Esophagus squamous epithelium (tissue), 5 donors: ENCODE data around the gene PAPPA. TPM values are rescaled to one million over a fixed set of nuclear protein-coding genes. Genes with fewer than 3 reads are reported as not detected.

Source experiments
- DNase-seq: peaks from one replicate; lab custom pipeline; 2025; lab: John Stamatoyannopoulos, UW
- H3K27ac ChIP-seq, 4 donors: fragments of 200-600 bp; sonication (generic); one replicate each; pipeline ENCODE4 v1.5.1; 2016 to 2019; ENCODE audit warnings: mild to moderate bottlenecking in 1 of 4
- H3K27me3 ChIP-seq, 4 donors: fragments of 200-600 bp; sonication (generic); 1 replicate in 3 of 4; 2 replicates in 1 of 4; pipeline versions ENCODE4 v1.5.1 to v1.6.0; 2017 to 2021; ENCODE audit warnings: antibody characterized with exemption in 1 of 4
- H3K36me3 ChIP-seq, 3 donors: fragments of 200-600 bp; sonication (generic); one replicate each; pipeline ENCODE4 v1.5.1; 2016 to 2019
- H3K4me1 ChIP-seq, 3 donors: fragments of 200-600 bp; sonication (generic); one replicate each; pipeline ENCODE4 v1.5.1; 2017 to 2019
- H3K4me3 ChIP-seq, 4 donors: fragments of 200-600 bp; sonication (generic); 1 replicate in 3 of 4; 2 replicates in 1 of 4; pipeline ENCODE4 v1.5.1; 2016 to 2019; ENCODE audit warnings: mild to moderate bottlenecking in 2 of 4, moderate library complexity in 1 of 4
- H3K9me3 ChIP-seq, 3 donors: fragments of 200-600 bp; sonication (generic); one replicate each; pipeline ENCODE4 v1.5.1; 2016 to 2019
- POLR2A ChIP-seq, 4 donors: fragments of 450-650 bp; IDR thresholded peaks; one replicate each; pipeline ENCODE4 v1.6.1; 2017; ENCODE audit warnings: antibody characterized with exemption in 4 of 4, mild to moderate bottlenecking in 4 of 4, moderate library complexity in 3 of 4
- WGBS, 2 donors: methylation state at CpG; one replicate each; pipeline ENCODE4 v1.1.5; 2018; 5-methylcytosine and 5-hydroxymethylcytosine counted together
- intact Hi-C: fragments of 100-400 bp; cut with DNase I; formaldehyde crosslinking; loops from one replicate; pipeline ENCODE4 v1.15.0; 2022
- total RNA-seq, 4 donors: library from RNA; depleted of rRNA; stranded (reverse); fragments of >200 nt; gene quantifications; one replicate each; pipeline ENCODE4 v1.1.0, GENCODE V29; 2016
- TF ChIP-seq, protein P1 (sequence below), 6 experiments: fragments of 450-650 bp in 4 of 6; fragments of 200-600 bp in 2 of 6; sonication (generic) in 2 of 6; IDR thresholded peaks; one replicate each; pipeline ENCODE4 v1.5.1; 2016 to 2019; ENCODE audit warnings: antibody characterized with exemption in 6 of 6, mild to moderate bottlenecking in 4 of 6, moderate library complexity in 4 of 6
- donor health status: DM: yes; HTN: yes; CAD: no.

The PAPPA gene
- total RNA-seq, 4 donors from 2014 or later = 8.3 to 13.7 (median 11.4) TPM

DNA sequence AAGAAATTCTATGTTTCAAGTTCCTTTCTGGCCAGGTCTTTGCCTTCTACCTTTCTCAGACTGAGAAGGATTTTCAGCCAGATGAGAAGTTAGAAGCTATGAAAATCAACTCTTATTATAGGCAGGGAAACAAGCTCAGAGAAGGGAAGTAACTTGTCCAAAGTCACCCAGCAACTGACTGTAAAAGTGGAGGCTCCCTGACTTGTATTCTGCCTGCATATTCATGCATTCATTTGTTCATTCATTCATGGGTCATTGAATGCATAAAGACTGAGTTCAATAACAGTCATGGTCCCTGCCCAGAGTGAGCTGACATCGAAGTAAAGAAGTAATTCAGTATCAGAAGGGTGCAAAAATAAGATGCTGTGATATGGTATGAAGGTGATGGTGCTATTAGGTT, 239.6 kb downstream of the PAPPA start:
- H3K4me1 ChIP-seq = peaks cover 4 to 30% (median 6%) of the 10 kb centered on the region in 3 donors
- DNase-seq = no peak
- no peaks in the 10 kb centered on the region for H3K27me3 ChIP-seq
- peaks cover 0 to 39% (median 0%) of the 10 kb centered on the region in 3 donors for H3K36me3 ChIP-seq
- H3K27ac ChIP-seq = peak overlapping the region in 1 of 4 donors; percentile 23
- no peaks in the 10 kb centered on the region for H3K9me3 ChIP-seq
- no peak for TF ChIP-seq POLR2A (IDR thresholded peaks at IDR 0.05)
- TF ChIP-seq, protein P1, sequence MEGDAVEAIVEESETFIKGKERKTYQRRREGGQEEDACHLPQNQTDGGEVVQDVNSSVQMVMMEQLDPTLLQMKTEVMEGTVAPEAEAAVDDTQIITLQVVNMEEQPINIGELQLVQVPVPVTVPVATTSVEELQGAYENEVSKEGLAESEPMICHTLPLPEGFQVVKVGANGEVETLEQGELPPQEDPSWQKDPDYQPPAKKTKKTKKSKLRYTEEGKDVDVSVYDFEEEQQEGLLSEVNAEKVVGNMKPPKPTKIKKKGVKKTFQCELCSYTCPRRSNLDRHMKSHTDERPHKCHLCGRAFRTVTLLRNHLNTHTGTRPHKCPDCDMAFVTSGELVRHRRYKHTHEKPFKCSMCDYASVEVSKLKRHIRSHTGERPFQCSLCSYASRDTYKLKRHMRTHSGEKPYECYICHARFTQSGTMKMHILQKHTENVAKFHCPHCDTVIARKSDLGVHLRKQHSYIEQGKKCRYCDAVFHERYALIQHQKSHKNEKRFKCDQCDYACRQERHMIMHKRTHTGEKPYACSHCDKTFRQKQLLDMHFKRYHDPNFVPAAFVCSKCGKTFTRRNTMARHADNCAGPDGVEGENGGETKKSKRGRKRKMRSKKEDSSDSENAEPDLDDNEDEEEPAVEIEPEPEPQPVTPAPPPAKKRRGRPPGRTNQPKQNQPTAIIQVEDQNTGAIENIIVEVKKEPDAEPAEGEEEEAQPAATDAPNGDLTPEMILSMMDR (IDR thresholded peaks at IDR 0.05) = no peak
- WGBS, 2 donors = 70 to 73% methylated on average over 1 of the region's 1 CpG
- no peak overlapping the region for H3K4me3 ChIP-seq
- intact Hi-C loops = no loop called here

DNA sequence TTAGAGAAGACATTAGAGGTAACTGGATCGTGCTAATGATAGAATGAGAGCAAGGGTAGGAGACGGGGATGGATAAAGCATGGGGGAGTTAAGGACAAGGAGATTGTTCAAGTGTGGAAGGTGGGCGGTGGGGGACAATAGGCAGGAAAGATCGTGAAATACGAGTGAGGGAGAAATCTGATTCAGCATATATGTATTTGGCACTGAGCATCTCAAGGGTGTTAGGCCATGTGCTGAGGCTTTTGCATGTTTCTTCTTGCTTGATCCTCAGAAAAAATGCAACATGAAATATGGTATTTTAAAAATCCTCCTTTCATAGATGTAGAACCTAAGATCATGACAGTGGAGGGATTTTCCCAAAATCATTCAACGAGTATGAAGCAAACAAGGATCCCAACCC, 240.5 kb downstream of the PAPPA start:
- intact Hi-C loops = no loop called here
- no peaks in the 10 kb centered on the region for H3K27me3 ChIP-seq

DNA sequence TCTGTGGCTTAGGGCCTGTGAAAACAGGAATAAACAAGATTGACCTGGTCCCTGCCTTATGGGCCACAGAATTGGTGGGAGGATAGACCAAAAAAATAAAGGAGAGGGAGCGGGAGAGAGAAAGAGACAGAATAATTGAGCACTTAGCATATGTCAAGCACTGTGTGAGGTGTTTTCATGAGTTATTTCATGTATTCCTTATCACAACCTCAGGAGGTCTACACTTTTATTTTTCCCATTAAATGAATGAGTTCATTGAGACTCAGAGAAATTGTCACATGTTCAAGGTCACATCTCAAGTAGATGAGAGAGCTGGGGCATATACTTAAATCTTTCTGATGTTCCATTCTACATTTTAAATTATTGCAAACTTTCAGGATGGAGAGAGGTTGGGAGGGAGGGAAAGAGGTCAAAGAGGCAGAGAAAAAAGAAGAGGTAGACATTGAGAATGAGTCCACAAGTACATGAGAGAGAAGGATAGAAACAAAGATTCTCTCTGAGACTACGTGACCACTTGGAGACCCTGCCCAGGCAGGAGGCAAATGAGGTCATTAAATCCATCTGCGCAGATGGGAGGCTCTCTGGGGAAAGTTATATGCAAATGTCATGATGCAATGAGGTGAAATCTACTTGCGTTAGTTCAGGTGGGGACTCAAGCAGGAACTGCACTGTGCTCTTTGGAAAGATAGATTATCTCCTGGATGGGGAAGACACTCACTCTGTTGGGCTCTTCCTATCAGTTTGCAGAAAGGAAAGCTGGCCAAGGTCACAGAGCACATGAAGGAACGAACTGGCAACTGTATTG, 241.5 kb downstream of the PAPPA start:
- 84 to 91% methylated on average over 5 of the region's 5 CpGs for WGBS, 2 donors
- DNase-seq = no peak
- Histone ChIP-seq H3K36me3 (peaks cover 0 to 39% (median 0%) of the 10 kb centered on the region in 3 donors), H3K27ac (no peak overlapping the region), H3K4me3 (no peak overlapping the region), H3K27me3 (no peaks in the 10 kb centered on the region), H3K4me1 (peaks cover 4 to 30% (median 6%) of the 10 kb centered on the region in 3 donors), H3K9me3 (no peaks in the 10 kb centered on the region)
- intact Hi-C loops = no loop called here
- TF ChIP-seq POLR2A (IDR thresholded peaks at IDR 0.05) = no peak
- TF ChIP-seq, protein P1 (IDR thresholded peaks at IDR 0.05) = no peak

More for the DNA sequence above, 240.5 kb downstream of the PAPPA start:
- Histone ChIP-seq H3K36me3 (peaks cover 0 to 39% (median 0%) of the 10 kb centered on the region in 3 donors), H3K4me1 (peaks cover 4 to 30% (median 6%) of the 10 kb centered on the region in 3 donors), H3K9me3 (no peaks in the 10 kb centered on the region), H3K4me3 (no peak overlapping the region), H3K27ac (no peak overlapping the region)
- no peak for DNase-seq
- WGBS, 2 donors = 44 to 57% methylated on average over 6 of the region's 6 CpGs
- no peak for TF ChIP-seq POLR2A (IDR thresholded peaks at IDR 0.05)
- TF ChIP-seq, protein P1 (IDR thresholded peaks at IDR 0.05) = no peak

DNA sequence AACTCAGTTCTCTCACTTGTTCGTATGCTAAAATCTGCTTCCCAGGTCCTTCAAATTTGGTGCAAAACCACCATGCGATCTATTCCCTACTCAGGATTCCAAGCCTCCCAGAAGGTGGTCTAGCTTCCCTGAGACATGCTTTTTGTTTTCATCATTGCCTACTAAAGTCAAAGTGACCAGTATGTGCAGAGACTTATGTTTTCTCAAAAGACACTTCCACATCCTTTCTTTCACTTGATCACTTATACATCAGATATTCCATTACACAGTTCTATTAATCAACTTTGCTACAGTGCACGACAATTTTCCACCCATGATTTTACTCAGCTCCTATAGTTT, 242.1 kb downstream of the PAPPA start:
- intact Hi-C loops = no loop called here
- peaks cover 0 to 39% (median 0%) of the 10 kb centered on the region in 3 donors for H3K36me3 ChIP-seq
- H3K27me3 ChIP-seq = no peaks in the 10 kb centered on the region
- no peak for DNase-seq
- no peaks in the 10 kb centered on the region for H3K9me3 ChIP-seq
- H3K4me3 ChIP-seq = no peak overlapping the region
- no peak overlapping the region for H3K27ac ChIP-seq
- H3K4me1 ChIP-seq = peaks cover 4 to 30% (median 6%) of the 10 kb centered on the region in 3 donors
- 89 to 92% methylated on average over 3 of the region's 3 CpGs for WGBS, 2 donors
- TF ChIP-seq POLR2A (IDR thresholded peaks at IDR 0.05) = no peak
- TF ChIP-seq, protein P1 (IDR thresholded peaks at IDR 0.05) = no peak

DNA sequence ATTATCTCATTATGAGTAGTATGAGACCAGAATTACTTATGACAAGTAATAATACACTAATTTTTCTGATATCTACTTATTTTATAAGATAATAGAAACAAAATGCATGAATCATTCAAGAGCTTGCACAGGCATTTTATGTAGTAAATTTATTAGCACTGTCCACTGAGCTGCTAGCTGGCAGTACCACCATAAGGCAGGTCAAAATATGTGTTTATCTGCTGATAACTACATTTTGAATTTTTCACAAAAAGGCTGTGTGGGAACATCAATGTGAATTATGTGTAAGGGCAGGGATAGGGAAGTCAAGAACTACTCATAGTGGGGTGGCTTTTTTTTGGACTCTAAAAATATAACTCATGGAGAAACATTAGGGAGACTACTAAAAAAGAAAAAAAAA, 249.6 kb downstream of the PAPPA start:
- Histone ChIP-seq H3K27ac (no peak overlapping the region), H3K27me3 (no peaks in the 10 kb centered on the region), H3K4me1 (no peaks in the 10 kb centered on the region), H3K4me3 (no peak overlapping the region), H3K9me3 (no peaks in the 10 kb centered on the region), H3K36me3 (no peaks in the 10 kb centered on the region)
- TF ChIP-seq POLR2A (IDR thresholded peaks at IDR 0.05) = no peak
- TF ChIP-seq, protein P1 (IDR thresholded peaks at IDR 0.05) = no peak
- DNase-seq = no peak
- intact Hi-C loops = no loop called here
